Measurements from ENCODE around the gene SLC4A7.
"Not testable (repeated sequence)": the region's sequence is repeated elsewhere in the genome, so short reads cannot be mapped to it uniquely, and the experiment has no call there.

The SLC4A7 gene

GRCh38 chr3:27484015-27484844 lies at the start of gene SLC4A7:
Gene SLC4A7 (minus strand): TSS chr3:27484384. CDS start chr3:27484126, 258 bp downstream.
- H3K4me1 ChIP-seq (ENCODE audit: control insufficient read depth, insufficient read depth, low read length) = no peaks in the 10 kb centered on the region
- no peaks in the 10 kb centered on the region for H3K9me3 ChIP-seq (ENCODE audit: control insufficient read depth, insufficient read depth, low read length)
- peak within 1 kb of the TSS; percentile 89 for H3K9ac ChIP-seq (ENCODE audit: low read depth, low read length)
- H3K27me3 ChIP-seq (ENCODE audit: control insufficient read depth, insufficient read depth, low read length) = no peaks in the 10 kb centered on the region
- peak within 1 kb of the TSS; percentile 94 for H3K4me3 ChIP-seq (ENCODE audit: low read depth, low read length)
- H3K36me3 ChIP-seq (ENCODE audit: control insufficient read depth, insufficient read depth, low read length) = no peaks in the 10 kb centered on the region

GRCh38 chr3:27533261-27533607 lies 49.0 kb upstream of the SLC4A7 start:
- Histone ChIP-seq H3K9ac (ENCODE audit: low read depth, low read length) (no peak overlapping the region), H3K4me1 (ENCODE audit: control insufficient read depth, insufficient read depth, low read length) (peaks cover 38% of the 10 kb centered on the region), H3K9me3 (ENCODE audit: control insufficient read depth, insufficient read depth, low read length) (no peaks in the 10 kb centered on the region), H3K4me3 (ENCODE audit: low read depth, low read length) (peak overlapping the region; percentile 21), H3K27me3 (ENCODE audit: control insufficient read depth, insufficient read depth, low read length) (no peaks in the 10 kb centered on the region), H3K36me3 (ENCODE audit: control insufficient read depth, insufficient read depth, low read length) (no peaks in the 10 kb centered on the region)

- peaks cover 38% of the 10 kb centered on the region for H3K4me1 ChIP-seq (ENCODE audit: control insufficient read depth, insufficient read depth, low read length)
- peak overlapping the region; percentile 55 for H3K9ac ChIP-seq (ENCODE audit: low read depth, low read length)
- peak overlapping the region; percentile 21 for H3K4me3 ChIP-seq (ENCODE audit: low read depth, low read length)
- no peaks in the 10 kb centered on the region for H3K36me3 ChIP-seq (ENCODE audit: control insufficient read depth, insufficient read depth, low read length)
- H3K27me3 ChIP-seq (ENCODE audit: control insufficient read depth, insufficient read depth, low read length) = no peaks in the 10 kb centered on the region
- no peaks in the 10 kb centered on the region for H3K9me3 ChIP-seq (ENCODE audit: control insufficient read depth, insufficient read depth, low read length)
Measured at GRCh38 chr3:27532426-27533260, 48.5 kb upstream of the SLC4A7 start.

- H3K4me1 ChIP-seq (ENCODE audit: control insufficient read depth, insufficient read depth, low read length) = peaks cover 37% of the 10 kb centered on the region
- not testable (repeated sequence) for H3K9me3 ChIP-seq (ENCODE audit: control insufficient read depth, insufficient read depth, low read length); H3K4me3 ChIP-seq (ENCODE audit: low read depth, low read length); H3K9ac ChIP-seq (ENCODE audit: low read depth, low read length); H3K36me3 ChIP-seq (ENCODE audit: control insufficient read depth, insufficient read depth, low read length); H3K27me3 ChIP-seq (ENCODE audit: control insufficient read depth, insufficient read depth, low read length)
Measured at GRCh38 chr3:27531193-27531751, 47.1 kb upstream of the SLC4A7 start.

GRCh38 chr3:27528791-27529190 lies 44.6 kb upstream of the SLC4A7 start:
- Histone ChIP-seq H3K27me3 (ENCODE audit: control insufficient read depth, insufficient read depth, low read length) (no peaks in the 10 kb centered on the region), H3K9ac (ENCODE audit: low read depth, low read length) (no peak overlapping the region), H3K9me3 (ENCODE audit: control insufficient read depth, insufficient read depth, low read length) (no peaks in the 10 kb centered on the region), H3K36me3 (ENCODE audit: control insufficient read depth, insufficient read depth, low read length) (no peaks in the 10 kb centered on the region), H3K4me3 (ENCODE audit: low read depth, low read length) (no peak overlapping the region), H3K4me1 (ENCODE audit: control insufficient read depth, insufficient read depth, low read length) (peaks cover 18% of the 10 kb centered on the region)

- Histone ChIP-seq H3K9ac (ENCODE audit: low read depth, low read length) (no peak overlapping the region), H3K4me1 (ENCODE audit: control insufficient read depth, insufficient read depth, low read length) (peaks cover 6% of the 10 kb centered on the region), H3K27me3 (ENCODE audit: control insufficient read depth, insufficient read depth, low read length) (no peaks in the 10 kb centered on the region), H3K4me3 (ENCODE audit: low read depth, low read length) (no peak overlapping the region), H3K9me3 (ENCODE audit: control insufficient read depth, insufficient read depth, low read length) (no peaks in the 10 kb centered on the region), H3K36me3 (ENCODE audit: control insufficient read depth, insufficient read depth, low read length) (no peaks in the 10 kb centered on the region)
Measured at GRCh38 chr3:27526614-27527315, 42.6 kb upstream of the SLC4A7 start.

- no peak overlapping the region for H3K9ac ChIP-seq (ENCODE audit: low read depth, low read length)
- no peaks in the 10 kb centered on the region for H3K36me3 ChIP-seq (ENCODE audit: control insufficient read depth, insufficient read depth, low read length)
- H3K9me3 ChIP-seq (ENCODE audit: control insufficient read depth, insufficient read depth, low read length) = no peaks in the 10 kb centered on the region
- H3K4me1 ChIP-seq (ENCODE audit: control insufficient read depth, insufficient read depth, low read length) = no peaks in the 10 kb centered on the region
- no peak overlapping the region for H3K4me3 ChIP-seq (ENCODE audit: low read depth, low read length)
- no peaks in the 10 kb centered on the region for H3K27me3 ChIP-seq (ENCODE audit: control insufficient read depth, insufficient read depth, low read length)
Measured at GRCh38 chr3:27521872-27522265, 37.7 kb upstream of the SLC4A7 start.

GRCh38 chr3:27521179-27521871 lies 37.1 kb upstream of the SLC4A7 start:
- Histone ChIP-seq H3K9ac (ENCODE audit: low read depth, low read length) (no peak overlapping the region), H3K4me3 (ENCODE audit: low read depth, low read length) (no peak overlapping the region), H3K27me3 (ENCODE audit: control insufficient read depth, insufficient read depth, low read length) (no peaks in the 10 kb centered on the region), H3K4me1 (ENCODE audit: control insufficient read depth, insufficient read depth, low read length) (no peaks in the 10 kb centered on the region), H3K9me3 (ENCODE audit: control insufficient read depth, insufficient read depth, low read length) (no peaks in the 10 kb centered on the region), H3K36me3 (ENCODE audit: control insufficient read depth, insufficient read depth, low read length) (no peaks in the 10 kb centered on the region)

- H3K9ac ChIP-seq (ENCODE audit: low read depth, low read length) = no peak overlapping the region
- no peaks in the 10 kb centered on the region for H3K27me3 ChIP-seq (ENCODE audit: control insufficient read depth, insufficient read depth, low read length)
- H3K36me3 ChIP-seq (ENCODE audit: control insufficient read depth, insufficient read depth, low read length) = no peaks in the 10 kb centered on the region
- no peaks in the 10 kb centered on the region for H3K9me3 ChIP-seq (ENCODE audit: control insufficient read depth, insufficient read depth, low read length)
- H3K4me3 ChIP-seq (ENCODE audit: low read depth, low read length) = no peak overlapping the region
- H3K4me1 ChIP-seq (ENCODE audit: control insufficient read depth, insufficient read depth, low read length) = no peaks in the 10 kb centered on the region
Measured at GRCh38 chr3:27511724-27512422, 27.7 kb upstream of the SLC4A7 start.

GRCh38 chr3:27509376-27509775 lies 25.2 kb upstream of the SLC4A7 start:
- H3K9ac ChIP-seq (ENCODE audit: low read depth, low read length) = no peak overlapping the region
- H3K27me3 ChIP-seq (ENCODE audit: control insufficient read depth, insufficient read depth, low read length) = no peaks in the 10 kb centered on the region
- H3K9me3 ChIP-seq (ENCODE audit: control insufficient read depth, insufficient read depth, low read length) = no peaks in the 10 kb centered on the region
- H3K4me1 ChIP-seq (ENCODE audit: control insufficient read depth, insufficient read depth, low read length) = no peaks in the 10 kb centered on the region
- H3K36me3 ChIP-seq (ENCODE audit: control insufficient read depth, insufficient read depth, low read length) = no peaks in the 10 kb centered on the region
- H3K4me3 ChIP-seq (ENCODE audit: low read depth, low read length) = no peak overlapping the region
